M059J (cell line): ENCODE measurements around the gene SLC22A8. TPM values are rescaled to one million over a fixed set of nuclear protein-coding genes. Genes with fewer than 3 reads are reported as not detected.
"Not testable (repeated sequence)": the region's sequence is repeated elsewhere in the genome, so short reads cannot be mapped to it uniquely, and the experiment has no call there.

Experiments used
- DNase-seq: peaks from one replicate; pipeline ENCODE4 v3.0.0-alpha.2; 2012; ENCODE audit warnings: low read depth
- total RNA-seq: library from RNA; depleted of rRNA; stranded (reverse); fragments of >200 nt; shearing (Covaris generic); gene quantifications from 2 replicates; pipeline ENCODE4 v1.2.3, GENCODE V29; 2014; rRNA removed

The SLC22A8 gene, protein sequence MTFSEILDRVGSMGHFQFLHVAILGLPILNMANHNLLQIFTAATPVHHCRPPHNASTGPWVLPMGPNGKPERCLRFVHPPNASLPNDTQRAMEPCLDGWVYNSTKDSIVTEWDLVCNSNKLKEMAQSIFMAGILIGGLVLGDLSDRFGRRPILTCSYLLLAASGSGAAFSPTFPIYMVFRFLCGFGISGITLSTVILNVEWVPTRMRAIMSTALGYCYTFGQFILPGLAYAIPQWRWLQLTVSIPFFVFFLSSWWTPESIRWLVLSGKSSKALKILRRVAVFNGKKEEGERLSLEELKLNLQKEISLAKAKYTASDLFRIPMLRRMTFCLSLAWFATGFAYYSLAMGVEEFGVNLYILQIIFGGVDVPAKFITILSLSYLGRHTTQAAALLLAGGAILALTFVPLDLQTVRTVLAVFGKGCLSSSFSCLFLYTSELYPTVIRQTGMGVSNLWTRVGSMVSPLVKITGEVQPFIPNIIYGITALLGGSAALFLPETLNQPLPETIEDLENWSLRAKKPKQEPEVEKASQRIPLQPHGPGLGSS
- total RNA-seq, result not detected in 2 replicates

DNA sequence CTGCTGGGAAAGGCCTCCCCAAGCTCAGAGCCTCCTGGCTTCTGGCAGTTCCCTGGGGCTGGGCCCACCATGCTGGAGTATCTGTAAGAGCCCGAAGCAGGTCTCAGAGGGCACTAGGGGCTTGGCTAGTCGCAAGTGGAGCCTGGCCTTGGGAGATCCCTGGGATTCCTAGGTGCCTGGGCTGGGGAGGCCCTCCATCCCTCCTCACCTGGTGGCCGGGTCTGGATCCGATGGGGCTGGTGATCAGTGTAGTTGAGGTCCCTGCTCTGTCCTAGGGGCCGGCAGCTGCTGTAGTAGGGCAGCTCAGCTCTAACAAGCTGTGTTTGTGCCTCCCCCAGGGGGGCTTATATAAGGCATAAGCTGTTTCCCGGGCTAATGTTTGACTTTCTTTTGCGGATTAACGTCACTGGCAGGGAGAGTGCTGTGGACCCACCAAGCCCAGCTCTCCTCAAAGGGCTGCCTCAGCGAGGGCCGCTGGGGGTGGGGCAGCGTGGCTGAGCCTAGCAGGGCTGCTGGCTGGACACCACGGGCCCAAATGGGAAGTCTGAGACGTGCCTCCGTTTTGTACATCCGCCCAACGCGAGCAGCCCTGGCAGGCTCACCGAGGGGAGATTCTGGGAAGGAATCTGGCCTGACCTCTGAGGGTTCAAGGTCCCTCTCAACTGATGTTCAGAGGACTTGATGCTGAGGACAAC is at the start of gene SLC22A8:
TSS of gene SLC22A8 (minus strand) at position 321 of the 695 bp plus-strand sequence. CDS start 883 bp downstream, outside the sequence.
- no peak for DNase-seq

DNA sequence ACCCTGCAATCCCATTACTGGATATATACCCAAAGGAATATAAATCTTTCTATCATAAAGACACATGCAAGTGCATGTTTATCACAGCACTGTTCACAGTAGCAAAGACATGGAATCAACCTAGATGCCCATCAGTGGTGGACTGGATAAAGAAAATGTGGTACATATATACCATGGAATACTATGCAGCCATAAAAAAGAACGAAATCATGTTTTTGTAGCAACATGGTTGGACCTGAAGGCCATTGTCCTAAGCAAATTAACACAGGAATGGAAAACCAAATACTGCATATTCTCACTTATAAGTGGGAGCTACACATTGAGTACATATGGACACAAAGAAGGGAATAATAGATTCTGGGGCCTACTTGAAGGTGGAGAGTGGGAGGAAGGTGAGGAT is 30.6 kb upstream of the SLC22A8 start:
- DNase-seq, result not testable (repeated sequence)

DNA sequence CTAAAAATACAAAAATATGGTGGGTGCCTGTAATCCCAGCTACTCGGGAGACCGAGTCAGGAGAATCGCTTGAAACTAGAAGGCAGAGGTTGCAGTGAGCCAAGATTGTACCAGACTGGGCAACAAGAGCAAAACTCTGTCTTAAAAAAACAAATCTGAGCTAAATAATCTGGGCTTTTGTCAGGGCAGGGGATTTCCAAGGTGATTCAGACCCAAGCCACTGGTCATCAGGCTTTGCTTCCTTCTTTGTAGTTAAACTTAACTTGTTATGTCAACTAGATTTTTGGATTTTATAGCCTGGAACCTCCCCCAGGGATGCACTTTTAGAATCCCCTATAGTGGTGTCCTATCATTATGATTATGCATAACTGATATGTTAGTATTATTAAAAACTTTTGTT is 27.0 kb upstream of the SLC22A8 start:
- DNase-seq, result peak; percentile 16

DNA sequence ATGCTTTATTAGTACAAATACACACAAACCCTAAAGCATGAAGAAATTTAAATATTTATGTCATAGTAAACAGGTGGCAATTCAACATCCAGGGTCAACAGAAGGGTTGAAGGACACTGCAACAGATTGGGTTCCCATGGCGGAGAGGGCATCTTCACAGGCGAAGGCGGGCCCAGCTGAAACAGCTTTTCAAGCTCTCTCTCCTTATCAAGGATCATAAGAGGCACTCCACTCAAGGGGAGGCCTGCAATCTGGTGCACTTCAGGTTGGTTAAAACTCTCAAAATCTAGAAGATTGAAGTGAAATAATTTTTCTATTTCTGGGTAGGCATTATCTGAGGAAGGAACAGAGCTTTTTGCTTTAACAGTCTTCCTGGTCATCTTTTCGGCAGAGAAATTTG is 16.8 kb upstream of the SLC22A8 start:
- no peak for DNase-seq

DNA sequence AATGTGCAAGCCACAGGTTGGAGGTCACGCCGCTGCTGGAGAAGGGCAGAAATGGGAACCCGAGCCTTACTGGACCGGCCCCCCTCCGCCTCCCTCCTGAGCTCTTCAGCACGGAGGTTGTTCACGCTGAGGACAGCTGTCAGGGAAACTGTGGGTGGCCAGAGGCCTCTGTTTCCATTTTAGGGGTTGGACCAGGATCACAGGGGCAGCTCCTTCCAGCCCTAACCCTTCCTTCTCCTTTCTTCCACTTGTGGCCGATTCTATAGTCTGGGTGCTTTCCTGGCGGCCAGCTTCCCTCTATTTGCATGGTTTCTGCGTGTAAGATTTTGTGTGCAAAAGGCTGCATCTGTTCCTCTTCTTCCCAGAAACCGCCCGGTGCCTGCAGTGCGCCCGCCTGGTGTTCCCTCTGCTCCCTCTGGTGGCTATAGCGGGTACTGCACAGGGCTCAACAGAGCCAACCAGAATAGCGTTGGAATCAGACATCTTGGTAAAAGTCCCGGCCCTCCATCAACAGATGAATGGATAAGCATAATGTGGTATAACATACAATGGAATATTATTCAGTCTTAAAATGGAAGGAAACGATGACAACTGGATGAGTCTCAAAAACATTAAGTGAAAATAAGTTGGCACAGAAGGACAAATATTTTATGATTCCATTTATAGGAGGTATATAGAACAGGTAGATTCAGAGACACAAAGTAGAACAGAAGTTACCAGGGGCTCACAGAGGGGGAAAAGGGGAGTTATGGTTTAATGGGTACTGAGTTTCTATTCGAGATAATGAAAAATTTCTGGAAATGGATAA is 8.4 kb upstream of the SLC22A8 start:
- peak; percentile 67 for DNase-seq

DNA sequence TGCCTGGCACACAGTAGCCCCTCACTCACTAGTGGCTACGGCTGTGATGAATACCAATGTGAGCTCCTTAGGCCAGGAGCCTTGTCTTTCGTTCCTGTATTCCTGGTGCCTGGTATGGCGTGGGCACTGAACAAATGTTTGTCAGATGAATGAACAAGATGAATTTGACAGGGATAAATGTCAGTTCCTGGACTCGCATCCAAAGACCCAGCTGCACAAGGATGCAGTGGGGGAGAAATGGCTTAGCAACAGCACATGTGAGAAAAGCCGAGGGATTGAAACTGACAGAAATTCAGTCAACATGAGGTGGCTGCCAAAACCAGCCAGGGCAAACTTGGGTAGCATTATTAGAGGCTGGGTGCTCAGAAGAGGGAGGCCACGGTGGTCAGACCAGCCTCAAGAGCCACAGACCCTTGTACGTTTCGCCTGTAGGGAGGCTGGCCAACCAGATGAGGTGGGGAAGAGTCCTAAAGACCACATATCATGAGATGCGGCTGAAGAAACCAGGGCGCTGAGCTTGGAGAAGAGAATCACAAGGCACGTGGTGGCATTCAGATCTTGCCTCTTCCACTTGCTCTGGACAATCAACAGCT is 7.7 kb upstream of the SLC22A8 start:
- DNase-seq, result no peak

DNA sequence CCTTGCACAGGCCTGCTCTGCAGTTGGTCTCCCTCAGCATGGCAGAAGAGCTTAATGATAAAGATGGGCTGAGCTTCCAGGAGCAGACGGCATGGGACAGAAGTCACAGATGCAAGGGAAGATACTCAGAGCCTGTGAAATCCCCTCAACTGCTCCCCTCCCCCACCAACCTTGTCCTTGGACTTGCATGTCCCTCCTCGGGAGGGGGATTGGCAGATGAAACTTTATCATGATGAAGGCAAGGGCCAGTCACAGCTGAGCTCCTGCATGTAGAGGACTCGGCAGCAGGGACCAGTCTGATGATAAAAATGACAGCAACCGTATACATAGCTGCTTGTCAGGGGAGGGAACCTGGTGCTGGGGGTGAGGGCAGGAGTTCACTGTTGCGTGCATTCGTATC is 6.8 kb upstream of the SLC22A8 start:
- no peak for DNase-seq

DNA sequence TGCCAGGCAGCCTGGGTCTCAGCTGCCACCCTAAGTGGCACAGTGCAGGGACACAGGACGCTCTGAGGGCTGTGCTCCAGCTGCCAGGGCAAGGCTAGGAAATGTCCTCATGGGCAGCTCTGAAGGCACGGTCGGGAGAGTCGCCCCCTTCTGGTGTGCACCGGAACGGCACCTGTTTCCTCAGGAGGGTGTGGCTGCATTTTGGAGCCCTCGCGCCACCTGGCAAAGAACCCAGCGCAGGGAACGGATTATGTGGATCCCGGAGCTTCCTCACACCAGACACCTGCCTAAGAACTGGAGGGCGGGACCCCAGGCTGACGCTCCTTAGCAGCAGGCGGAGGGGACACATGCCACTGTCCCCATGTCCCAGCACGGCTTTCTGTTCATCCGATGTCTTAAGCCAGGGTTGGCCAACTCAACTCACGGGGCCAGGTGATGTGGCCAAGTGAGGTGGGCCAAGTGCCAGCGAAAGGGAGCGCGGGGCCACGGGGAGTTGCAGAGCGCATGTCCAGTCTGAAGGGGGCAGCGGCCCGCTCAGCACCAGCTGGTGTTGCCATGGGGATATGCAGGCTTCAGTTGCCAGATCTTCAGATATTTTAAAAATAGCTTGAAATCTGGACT is 5.1 kb upstream of the SLC22A8 start:
- DNase-seq, result peak; percentile 17

DNA sequence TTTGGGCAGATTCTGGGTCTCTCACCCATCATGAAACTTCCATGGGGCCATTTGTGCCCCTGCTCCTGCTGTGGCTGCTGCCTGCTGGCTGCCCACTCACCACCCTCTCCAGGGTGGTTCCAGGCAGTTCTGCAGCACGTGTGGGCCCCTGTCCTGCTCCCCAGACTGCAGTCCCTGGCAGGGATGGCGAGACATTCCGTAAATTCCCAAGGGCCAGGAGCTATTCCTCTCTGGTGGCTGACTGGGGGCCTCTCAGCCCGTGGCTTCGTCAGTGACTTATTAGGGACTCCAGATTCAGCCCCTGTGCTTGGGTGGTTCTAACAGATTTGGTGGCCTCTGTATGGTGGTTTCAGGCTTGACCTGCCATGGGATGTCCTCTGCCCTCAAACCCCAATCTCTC is 3.9 kb upstream of the SLC22A8 start:
- no peak for DNase-seq

DNA sequence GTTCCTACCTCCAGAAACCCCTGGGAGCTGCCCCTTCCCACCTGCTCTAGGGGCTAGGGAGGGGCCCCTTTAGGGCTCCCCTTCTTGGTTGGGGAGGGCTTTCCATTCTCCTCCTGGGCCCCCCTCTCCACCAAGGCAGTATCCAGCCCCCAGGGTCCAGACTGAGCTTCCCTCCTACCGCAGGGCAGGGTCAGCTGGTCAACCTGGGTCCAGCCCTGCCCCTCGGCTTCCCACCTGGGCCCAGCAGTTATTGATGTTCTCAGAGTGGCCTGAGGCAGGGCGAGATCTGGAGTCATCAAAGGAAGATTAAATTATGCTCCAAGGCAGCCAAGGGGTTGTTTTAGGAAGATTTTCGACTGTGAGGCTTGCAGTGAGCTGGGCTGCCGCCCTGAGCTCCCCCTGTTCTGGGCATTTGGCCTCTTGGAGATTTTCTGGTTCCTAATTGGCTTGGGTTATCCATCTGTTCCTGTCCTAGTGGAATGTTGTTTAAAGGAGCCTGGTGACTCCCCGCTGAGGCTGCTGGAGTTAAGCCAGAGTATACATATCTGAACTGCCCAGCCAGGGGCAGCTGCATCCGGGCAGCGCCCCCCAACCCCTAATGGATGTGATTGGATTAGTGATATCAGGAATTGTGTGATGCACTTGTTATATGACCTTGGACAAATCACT is 1.8 kb upstream of the SLC22A8 start:
- no peak for DNase-seq

DNA sequence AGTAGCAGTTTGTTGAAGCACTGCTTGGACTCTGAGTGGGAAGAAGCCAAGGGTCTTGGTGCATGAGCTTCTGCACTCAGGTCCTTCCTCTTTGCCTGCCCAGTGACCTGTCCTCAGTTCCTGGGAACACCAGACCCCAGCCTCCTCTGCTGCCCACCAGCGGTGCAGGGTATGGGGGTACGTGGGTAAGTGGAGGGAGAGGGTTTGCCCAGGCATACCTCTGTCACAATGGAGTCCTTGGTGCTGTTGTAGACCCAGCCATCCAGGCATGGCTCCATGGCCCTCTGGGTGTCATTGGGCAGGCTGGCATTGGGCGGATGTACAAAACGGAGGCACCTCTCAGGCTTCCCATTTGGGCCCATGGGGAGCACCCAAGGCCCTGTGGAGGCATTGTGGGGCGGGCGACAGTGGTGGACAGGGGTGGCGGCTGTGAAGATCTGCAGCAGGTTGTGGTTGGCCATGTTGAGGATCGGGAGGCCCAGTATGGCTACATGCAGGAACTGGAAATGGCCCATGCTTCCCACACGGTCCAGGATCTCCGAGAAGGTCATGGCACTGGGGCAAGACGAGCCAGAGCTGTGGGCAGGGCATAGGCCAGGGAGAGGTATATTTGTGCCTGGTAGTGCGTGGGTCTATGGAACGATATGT is 1.1 kb downstream of the SLC22A8 start:
- DNase-seq, result no peak

DNA sequence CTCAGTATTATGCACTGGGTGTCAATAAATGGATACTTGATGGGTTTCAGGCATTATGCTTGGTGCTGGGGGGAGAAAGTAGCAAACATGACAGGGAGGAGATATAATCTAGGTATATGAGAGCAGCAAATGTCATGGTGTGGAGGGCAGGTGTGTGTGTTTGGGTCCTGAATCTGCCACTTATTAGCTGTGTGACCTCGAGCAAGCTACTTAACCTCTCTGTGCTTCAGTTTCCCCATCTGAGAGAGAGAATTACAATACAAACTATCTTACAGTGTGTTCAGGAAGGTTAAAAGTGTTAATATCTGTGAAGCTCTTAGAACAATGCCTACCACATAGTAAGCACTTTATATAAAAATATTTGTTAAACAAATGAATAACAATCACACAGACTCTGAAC is 2.8 kb downstream of the SLC22A8 start:
- no peak for DNase-seq

DNA sequence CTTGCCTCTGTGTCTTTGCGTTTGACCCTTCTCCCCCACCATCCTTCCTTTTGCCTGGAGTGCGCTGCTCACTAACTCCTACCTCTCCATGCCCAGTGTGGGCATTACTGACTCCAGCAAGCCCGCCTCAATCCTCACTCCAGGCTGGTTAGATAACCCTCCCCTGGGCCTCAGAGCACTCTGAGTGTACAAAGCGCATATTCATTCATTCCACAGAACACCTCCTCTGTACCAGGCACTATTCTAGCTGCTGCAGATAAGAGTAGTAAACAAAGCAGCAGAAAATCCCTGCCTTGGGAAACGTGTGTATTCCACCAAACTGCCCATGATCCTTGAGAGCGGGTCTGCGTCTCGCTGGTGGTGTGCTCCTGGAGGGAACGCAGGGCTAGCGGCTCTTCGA is 3.2 kb downstream of the SLC22A8 start:
- no peak for DNase-seq

DNA sequence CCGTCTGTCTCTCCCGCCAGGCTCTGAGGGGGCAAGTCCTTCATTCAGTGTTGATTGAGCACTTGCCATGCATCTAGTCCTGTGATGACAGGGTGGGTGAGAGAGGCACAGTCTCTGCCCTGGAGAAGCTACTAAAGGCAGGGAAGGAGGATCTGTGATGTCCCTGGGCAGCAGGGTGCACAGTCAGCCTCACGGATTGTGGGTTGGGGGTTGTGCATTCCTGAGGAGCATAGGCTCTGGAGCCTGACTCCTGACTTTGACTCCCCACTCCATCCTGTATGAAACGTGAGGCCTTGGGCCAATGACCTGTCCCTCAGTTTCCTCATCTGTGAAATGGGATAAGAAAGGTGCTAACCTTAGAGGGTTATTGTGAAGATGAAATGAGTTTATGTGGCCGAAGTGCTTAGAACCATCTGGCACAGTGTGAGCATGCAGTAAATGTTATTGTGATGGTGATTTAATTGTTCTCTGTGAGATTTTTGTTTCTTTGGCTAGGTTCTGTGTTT is 4.7 kb downstream of the SLC22A8 start:
- DNase-seq, result no peak

DNA sequence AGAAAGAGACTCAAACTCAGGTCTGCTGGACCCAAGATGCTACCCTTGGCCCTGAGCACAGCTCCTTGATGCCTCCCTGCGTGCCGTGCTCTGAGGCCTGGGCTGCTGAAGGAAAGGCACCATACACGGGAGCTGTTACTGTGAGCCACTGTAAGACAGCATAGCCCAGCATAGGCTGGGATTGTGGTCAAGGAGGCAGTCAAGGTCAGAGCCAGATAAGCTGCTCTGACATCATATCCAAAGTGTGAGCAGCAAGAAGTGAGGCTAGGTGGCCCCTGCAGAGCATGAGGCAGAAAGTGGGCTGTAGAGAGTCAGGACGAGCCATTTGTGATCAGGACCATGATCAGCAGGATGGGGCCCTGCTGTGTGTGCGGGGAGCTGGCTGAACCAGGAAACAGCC is 7.7 kb downstream of the SLC22A8 start:
- no peak for DNase-seq

DNA sequence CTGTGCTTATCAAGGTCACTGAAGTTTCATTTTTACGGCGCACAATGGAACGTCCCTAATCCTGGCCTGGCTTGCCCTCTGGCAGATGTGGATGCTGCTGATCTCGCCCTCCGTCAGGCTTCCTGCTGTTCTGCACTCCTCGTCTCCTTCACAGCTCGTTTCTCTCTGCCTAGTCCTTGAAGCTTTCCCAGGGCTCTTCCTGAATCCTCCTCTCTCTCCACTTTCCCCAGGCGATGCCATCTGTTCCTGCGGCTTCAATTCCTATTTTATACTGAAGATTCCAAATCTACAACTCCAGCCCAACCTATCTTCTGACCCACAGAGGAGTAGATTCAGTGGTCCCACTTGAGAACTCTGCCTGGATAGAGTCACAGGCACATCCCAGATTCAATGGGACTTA is 14.2 kb downstream of the SLC22A8 start:
- no peak for DNase-seq

DNA sequence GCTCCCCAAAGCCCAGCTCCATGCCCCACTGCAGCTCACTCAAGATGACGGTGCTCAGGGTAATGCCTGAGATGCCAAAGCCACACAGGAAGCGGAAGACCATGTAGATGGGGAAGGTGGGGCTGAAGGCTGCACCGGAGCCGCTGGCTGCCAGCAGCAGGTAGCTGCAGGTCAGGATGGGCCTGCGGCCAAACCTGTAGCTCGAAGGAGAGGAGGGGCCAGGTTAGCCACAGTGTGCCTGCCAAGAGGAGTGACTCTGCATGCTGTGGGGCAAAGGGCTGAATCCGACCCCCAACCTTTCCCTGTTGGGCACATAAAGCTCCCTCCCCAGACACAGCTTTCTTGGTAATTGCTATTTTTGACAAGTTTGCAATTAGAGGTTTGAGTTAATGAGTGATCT is 16.0 kb downstream of the SLC22A8 start:
- DNase-seq, result no peak

DNA sequence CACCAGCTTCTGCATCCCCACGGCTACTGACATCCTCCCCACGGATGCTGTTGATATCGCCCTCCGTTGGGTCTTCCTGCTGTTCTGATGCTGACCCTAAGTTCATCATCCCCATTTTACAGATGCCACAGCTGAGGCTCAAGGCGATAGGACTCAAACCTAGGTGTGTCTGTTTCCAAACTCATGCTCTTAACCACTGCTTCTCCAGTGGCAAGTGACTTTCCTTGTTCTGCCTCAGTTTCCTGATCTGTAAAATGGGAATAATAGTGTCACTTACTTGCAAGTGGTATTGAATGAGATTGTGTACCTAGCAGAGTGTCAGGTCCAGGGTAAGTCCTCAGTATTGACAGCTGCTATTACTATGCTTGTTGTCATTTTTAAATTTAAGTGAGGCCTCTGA is 16.5 kb downstream of the SLC22A8 start:
- DNase-seq, result no peak

DNA sequence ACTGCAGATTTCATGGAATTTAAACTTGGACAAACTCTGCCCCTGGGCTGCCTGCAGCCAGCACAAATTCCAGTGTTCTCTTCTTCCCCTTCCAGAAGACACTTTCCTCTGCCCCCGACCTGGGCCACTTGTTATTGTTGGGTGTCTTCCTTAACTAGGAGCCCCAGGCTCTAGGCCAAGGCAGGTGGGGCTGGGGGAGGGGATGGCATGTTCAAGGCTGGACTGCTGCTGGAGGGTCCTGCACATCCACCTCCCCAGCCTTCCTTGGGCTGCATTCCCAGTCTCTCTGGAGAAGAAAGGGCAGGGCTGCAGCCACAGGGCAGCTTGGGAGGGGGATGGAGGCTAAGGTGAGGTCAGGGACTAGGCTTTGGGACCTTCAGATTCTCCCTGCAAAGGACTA is 19.4 kb downstream of the SLC22A8 start:
- DNase-seq, result no peak

DNA sequence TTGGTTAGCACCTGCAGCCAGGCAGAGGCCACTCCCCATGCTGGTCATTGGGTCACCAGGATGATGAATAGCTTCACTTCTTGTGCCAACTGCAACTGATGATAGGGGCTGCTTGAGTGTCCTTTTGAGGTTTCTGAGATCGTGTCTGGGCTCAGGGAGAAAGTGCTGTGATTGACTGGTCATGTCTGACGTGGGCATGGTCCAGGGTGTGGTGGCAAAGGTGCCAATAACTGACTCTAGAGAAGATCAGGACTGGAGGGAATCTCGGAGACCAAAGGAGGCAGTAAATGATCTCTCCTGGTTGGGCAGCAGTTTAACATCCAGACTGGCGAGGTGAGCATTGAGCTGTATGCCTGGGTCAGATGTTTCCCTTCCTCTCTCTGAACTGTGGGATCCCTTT is 20.9 kb downstream of the SLC22A8 start:
- DNase-seq, result no peak
